Activated CD8-positive, alpha-beta memory T cell treated with anti-CD3 and anti-CD28 coated beads, Interleukin-2, amount 50 U/mL, for 24 hours (primary cell): ENCODE results near the gene GDPD3.
"Not testable (repeated sequence)": the region's sequence is repeated elsewhere in the genome, so short reads cannot be mapped to it uniquely, and the experiment has no call there.

Experiments
- DNase-seq: peaks from one replicate; pipeline ENCODE4 v3.0.0-alpha.2; 2020; ENCODE audit errors: extremely low read depth

The GDPD3 gene, protein sequence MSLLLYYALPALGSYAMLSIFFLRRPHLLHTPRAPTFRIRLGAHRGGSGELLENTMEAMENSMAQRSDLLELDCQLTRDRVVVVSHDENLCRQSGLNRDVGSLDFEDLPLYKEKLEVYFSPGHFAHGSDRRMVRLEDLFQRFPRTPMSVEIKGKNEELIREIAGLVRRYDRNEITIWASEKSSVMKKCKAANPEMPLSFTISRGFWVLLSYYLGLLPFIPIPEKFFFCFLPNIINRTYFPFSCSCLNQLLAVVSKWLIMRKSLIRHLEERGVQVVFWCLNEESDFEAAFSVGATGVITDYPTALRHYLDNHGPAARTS

DNA sequence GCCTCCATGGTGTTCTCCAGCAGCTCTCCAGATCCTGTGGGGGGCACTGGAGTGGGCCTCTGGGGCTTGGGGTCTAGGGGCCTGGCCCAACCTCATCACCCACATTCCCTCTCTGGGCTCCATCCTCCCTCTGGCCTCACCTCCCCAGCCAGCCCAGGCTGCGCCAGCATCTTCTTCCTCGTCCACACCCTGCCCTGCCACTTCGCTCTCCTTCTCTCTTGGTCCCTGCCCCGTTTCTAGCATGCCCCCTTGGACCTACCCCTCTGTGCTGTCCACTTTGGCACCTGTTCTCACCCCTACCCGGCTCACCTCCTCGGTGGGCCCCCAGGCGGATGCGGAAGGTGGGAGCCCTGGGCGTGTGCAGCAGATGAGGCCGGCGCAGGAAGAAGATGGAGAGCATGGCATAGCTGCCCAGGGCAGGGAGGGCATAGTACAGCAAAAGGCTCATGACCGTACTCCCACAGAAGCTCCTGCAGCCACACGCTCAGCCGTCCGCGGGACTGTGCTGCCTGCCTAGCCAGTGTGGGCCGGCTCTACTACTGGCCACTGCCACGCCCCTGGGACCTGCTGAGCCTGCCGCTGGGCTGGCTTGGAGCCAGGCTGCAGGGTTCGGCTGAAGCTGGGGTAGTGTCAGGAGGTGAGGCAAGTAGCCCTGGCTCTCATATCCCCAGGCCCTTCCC lies at the start of gene GDPD3:
TSS of gene GDPD3 (minus strand) at position 507 of the 680 bp plus-strand sequence. CDS start at position 448, 59 bp downstream.
- DNase-seq = no peak

DNA sequence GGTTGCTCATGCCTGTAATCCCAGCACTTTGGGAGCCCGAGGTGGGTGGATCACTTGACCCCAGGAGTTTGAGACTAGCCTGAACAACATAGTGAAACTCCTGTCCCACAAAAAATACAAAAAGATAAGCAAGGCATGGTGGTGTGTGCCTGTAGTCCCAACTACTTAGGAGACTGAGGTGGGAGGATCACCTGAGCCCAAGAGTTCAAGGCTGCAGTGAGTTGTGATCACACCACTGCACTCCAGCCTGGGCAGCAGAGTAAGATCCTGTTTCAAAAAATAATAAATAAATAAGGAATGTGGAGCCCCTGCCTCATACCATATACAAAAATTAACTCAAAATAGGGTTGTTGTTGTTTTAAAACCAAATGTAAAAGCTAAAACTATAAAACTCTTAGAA lies 43.9 kb upstream of the GDPD3 start:
- DNase-seq = no peak

DNA sequence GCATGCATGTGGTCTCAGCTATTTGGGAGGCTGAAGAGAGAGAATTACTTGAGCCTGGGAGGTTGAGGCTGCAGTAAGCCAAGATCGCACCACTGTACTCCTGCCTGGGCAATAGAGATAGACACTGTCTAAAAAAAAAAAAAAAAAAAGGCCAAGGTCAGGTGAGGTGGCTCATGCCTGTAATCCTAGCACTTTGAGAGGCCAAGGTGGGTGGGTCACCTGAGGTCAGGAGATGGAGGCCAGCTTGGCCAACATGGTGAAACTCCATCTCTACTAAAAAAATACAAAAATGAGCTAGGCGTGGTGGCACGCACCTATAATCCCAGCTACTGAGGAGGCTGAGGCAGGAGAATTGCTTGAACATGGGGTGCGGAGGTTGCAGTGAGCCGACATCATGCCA lies 41.9 kb upstream of the GDPD3 start:
- no peak for DNase-seq

DNA sequence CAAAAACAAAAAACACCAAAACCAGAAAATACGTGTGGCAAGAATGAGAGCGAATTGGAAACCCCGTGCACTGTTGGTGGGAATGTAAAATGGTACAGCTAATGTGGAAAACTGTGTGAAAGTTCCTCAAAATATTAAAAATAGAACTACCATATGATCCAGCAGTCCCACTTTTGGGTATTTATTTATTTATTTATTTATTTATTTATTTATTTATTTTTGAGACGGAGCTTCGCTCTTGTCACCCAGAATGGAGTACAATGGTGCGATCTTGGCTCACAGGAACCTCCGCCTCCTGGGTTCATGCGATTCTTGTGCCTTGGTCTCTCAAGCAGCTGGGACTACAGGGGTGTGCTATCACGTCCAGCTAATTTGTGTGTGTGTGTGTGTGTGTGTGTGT lies 39.2 kb upstream of the GDPD3 start:
- DNase-seq = no peak

DNA sequence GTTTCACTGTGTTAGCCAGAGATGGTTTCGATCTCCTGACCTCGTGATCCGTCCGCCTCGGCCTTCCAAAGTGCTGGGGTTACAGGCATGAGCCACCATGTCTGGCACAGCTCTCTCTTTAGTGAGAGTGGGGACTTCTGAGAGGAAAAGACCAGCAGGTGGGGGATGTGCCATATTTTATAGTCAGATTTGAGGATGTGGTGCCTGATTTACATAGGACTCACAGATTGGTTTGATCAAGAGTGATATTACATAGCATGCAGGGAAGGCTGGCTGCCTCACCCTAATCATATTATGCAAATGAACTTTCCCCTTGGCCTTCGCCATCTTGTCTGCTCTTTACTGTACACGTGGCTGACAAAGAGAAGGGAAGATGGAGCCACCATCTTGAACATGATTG lies 37.8 kb upstream of the GDPD3 start:
- DNase-seq = no peak

DNA sequence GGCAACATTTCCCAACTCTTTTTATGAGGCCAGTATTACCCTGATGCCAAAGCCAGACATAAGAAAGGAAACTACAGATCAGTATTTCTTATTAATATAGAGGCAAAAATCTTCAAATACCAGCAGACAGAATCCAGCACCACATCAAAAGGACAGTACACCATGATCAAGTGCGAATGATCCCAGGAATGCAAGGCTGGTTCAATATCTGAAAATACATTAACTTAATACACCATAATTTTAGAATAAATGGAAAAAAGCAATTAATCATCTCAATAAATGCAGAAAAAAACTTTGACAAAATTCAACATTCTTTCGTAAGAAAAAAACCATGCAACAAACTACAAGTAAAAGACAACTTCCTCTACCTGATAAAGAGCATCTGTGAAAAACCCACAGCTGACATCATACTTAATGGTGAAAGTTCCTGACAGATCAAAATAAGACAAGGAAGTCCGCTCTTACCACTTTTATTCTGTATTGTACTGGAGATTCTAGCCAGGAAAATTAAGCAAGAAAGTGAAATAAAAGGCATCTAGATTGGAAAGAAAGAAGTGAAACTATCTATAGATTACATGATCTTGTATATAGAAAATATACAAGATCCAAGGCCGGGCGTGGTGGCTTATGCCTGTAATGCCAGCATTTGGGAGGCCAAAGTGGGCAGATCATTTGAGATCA lies 36.1 kb upstream of the GDPD3 start:
- DNase-seq = no peak

DNA sequence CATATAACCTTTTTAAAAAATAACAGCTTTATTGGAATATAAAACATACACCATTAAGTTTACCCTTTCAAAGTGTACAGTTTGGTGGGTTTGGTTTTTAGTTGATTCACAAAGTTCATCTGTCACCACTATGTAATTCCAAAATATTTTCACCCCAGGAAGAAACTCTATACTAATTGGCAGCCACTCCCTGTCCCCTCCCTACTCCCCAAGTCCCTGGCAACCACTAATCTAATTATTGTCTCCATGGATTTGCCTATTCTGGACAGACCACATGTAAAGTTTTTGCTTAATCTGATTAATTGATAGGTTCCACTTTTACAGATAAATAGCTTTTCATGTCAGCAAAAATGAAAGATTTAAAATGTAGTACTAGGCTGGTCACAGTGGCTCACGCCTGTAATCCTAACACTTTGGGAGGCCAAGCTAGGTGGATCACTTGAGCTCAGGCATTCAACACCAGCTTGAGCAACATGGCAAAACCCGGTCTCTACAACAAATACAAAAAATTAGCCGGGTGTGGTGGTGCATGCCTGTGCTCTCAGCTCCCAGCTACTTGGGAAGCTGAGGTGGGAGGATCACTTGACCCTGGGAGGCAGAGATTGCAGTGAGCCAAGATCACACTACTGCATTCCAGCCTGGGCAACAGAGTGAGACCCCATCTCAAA lies 34.6 kb upstream of the GDPD3 start:
- DNase-seq = no peak

DNA sequence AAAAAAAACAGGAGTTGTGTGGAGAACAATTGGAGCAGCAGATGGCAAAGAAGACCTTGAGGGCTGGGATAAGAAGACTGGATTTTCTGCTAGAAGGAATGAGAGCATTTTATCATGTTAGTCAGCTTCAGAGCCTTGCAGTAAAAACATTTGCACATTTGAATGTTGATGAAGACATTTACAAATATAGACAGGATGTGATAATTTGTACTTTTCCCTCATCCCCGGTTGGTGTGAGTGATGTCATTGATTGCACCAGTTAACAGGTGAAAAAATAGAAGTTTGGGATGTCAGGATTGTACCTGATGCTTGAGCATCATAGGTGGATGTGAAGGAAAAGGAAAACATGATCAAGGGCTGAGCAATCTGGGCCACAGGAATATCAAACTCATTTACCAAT lies 32.3 kb upstream of the GDPD3 start:
- DNase-seq = no peak

DNA sequence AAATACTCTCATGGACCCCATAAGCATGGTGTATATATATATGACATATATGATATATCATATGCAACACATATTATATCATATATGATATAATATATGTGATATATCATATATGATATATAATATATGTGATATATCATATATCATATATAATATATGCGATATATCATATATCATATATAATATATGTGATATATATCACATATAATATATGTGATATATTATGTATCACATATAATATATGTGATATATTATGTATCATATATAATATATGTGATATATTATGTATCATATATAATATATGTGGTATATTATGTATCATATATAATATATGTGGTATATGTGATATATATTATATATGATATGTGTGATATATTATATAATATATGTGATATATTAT lies 31.6 kb upstream of the GDPD3 start:
- DNase-seq = no peak

DNA sequence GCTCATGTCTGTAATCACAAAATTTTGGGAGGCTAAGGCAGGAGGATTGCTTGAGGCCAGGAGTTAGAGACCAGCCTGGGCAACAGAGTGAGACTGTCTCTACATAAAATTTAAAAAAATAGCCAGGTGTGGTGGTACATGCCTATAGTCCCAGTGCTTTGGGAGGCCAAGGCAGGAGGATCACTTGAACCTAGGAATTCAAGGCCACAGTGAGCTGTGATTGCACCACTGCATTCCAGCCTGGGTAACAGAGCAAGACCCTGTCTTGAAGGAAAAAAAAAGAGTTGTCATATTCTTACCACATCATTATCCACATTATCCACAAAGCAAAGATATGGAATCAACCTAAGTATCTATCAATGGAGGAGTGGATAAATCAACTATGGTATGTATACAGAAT lies 30.7 kb upstream of the GDPD3 start:
- DNase-seq = no peak

DNA sequence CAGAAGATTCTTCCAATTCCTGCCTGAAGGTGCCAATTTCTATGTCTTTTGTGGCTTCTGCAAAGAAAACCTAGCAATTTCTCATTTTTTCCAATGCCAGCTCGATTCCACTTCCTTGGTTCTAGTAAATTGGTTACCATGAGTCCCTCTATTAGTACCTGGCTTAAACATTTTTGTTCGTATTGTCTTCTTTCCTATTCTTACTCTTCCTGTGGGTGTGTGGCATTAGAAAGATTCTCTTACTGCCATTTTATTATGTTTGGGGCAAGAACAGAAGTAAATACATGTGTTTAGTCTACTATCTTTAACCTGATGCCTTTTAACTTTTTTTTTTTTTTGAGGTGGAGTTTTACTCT lies 30.0 kb upstream of the GDPD3 start:
- no peak for DNase-seq

DNA sequence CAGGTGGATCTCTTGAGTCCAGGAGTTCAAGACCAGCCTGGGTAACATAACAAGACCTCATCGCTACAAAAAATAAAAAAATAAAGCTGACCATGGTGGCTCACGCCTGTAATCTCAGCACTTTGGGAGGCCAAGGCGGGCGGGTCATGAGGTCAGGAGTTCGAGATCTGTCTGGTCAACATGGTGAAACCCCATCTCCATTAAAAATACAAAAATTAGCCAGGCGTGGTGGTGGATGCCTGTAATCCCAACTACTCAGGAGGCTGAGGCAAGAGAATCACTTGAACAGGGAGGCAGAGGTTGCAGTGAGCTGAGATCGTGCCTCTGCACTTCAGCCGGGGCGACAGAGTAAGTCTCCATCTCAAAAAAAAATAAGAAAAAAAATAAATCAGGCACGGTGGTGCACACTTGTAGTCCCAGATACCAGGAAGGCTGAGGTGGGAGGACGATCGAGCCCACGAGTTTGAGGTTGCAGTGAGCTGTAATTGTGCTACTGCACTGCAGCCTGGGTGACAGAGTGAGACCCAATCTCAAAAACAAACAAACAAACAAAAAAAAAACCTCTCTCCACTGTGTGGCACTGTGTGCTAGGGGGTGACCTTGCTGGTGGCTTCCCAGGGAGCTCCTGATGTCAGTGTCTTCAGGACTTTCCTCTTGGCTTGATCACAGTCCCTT lies 29.5 kb upstream of the GDPD3 start:
- DNase-seq = no peak

DNA sequence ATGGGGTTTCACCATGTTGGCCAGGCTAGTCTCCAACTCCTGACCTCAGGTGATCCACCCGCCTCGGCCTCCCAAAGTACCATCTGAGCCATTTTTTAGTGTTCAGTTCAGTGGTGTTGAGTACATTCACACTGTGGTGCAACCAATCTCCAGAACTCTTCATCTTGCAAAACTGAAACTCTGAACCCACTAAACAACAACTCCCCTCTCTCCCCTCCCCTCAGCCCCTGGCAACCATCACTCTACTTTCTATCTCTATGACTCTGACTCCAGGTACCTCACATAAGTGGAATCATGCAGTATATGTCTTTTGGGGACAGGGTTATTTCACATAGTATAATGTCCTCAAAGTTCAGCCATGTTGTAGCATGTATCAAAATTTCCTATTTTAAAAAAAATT lies 28.4 kb upstream of the GDPD3 start:
- no peak for DNase-seq

DNA sequence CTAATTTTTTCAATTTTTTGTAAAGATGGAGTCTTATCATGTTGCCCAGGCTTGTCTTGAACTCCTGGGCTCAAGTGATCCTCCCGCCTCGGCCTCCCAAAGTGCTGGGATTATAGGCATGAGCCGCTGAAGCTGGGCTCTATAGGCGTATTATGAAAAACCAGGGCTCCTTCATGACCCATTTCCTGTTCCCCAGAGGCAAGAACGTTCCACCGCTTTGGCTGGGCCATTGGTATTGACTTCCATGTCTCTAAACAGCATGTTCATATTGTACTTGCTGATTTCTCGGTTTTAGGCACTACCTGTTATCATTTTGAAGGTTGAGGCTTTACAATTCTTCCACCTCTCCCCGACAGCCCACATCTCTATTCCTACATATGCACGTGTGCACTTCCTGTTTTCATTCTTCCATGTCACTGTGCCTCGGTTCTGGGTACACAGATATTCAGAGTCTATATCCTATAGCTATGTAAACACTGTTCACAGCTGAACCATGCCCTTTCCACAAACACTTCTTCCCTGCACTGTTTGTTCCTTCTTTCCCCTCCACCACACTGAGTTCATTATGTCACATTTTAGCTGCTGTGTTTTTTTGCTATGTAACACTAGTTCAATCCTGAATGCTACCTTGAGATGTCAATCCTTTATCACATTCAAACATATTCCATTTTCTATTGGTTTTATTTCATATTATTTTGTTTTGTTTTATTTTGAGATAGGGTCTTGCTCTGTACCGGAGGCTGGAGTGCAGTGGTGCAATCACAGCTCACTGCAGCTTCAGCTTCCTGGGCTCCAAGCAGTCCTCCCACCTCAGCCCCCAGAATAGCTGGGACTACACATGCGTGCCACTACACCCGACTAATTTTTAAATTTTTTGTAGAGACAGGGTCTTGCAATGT lies 26.5 kb upstream of the GDPD3 start:
- no peak for DNase-seq

DNA sequence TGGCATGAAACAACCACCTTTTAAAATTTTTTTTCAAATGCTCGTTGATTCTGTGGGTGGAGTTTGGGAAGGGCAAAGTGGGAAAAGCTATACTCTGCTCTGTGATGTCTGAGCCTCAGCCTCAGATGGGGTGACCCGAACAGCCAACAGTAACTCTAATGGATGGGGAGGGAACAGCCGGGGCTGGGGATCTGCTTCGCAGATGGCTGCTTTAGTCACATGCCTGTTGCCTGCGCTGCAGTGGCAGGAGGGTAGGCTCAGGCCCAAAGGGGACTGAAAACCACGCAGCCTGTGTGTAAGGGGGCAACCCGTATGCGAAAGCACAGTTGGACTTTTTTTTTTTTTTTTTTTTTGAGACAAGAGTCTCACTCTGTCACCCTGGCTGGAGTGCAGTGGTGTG lies 24.6 kb upstream of the GDPD3 start:
- no peak for DNase-seq

DNA sequence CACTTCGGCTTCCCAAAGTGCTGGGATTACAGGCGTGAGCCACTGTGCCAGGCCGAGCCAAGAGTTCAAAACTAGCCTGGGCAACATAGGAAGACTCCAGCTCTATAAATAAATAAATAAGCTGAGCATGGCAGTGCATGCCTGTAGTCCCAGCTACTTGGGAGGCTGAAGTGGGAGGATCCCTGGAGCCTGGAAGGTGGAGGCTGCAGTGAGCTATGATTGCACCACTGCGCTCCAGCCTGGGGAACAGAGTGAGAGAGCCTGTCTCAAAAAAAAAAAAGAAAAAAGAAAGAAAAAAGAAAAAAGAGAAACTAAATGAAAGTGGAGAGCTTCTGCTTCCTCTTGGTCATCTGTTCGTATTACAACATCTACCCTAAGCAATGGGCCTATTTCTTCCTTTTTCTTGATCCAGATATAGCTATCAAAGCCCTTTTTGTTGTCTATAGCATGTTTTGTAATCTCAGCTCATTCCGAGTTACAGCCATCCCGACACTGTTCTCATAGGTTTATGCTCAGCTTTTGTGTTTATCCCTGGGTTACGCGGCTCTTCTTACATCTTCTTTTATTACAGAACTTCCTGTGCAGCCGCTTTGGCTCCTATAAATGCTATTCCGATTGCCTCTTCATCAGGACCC lies 23.8 kb upstream of the GDPD3 start:
- DNase-seq = no peak

DNA sequence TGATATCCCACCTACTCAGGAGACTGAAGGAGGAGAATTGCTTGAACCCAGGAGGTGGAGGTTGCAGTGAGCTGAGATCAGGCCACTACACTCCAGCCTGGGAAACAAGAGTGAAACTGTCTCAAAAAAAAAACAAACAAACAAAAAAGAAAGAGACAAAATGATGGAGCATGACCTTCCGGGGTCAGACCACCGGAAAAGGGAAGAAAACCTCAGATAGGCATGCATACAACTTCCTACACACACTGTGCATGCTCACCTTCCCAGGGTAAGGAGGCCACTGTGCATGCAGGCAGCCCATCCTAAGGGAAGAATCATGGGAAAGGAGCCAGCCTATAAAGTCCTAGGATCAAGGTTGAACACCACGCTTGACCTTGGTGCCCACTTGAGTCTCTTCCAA lies 19.3 kb upstream of the GDPD3 start:
- DNase-seq = no peak

DNA sequence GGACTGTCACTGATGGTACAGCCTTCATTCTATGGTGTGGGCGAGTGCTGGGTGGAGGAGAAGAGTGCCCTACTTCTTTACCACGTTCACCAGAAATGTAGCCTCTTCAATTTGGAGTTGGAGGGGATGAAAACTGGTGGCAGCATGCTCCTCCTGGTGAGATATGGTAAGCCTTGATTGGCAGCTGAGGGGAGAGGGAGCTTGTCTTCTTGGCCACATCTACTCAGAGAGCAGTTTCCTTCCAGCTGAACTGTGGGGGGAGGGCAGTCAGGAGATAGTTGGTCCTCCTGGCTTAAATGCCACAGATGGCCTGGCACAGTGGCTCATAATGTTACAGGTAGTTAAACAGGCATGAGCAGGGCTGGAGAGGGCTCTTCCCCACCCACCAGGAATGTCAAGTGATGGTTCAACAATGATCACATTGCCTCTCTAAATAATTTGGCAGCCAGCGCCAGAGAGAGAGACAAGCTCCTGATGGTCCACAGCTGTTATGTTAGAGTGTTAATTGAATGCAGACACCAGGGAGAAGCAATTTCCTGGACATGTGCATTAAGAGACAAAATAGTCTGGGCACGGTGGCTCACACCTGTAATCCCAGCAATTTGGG lies 18.6 kb upstream of the GDPD3 start:
- DNase-seq = no peak

DNA sequence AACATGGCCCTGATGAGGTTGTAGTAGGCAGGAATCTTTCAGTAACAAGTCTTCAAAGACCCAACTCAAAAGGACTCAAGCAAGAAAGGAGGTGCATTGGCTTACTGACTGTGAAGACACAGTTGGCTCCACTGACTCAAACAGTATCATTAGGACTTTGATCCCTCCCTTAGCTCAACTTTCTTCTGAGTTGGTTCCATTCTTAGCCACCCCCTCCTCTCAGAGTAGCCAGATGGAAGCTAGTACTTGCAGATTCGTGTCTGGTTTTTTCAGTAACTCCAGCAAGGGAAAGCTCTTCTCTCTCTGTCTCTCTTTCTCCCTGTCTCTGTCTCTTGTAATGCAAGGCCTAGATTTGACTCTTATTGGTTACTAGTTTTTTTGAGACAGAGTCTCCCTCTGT lies 14.7 kb upstream of the GDPD3 start:
- DNase-seq = no peak

DNA sequence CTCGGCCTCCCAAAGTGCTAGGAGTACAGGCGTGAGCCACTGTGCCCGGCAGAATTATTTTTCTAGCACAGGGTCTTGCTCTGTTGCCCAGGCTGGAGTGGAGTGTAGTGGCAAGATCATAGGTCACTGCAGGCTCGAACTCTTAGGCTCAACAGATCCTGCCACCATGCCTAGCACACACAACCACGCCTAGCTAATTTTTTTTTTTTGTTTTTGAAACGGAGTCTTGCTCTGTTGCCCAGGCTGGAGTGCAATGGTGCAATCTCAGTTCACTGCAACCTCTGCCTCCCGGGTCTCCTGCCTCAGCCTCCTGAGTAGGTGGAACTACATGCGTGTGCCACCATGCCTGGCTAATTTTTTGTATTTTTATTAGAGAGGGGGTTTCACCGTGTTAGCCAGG lies 12.4 kb upstream of the GDPD3 start:
- not testable (repeated sequence) for DNase-seq
